Suprapubic skin (tissue), 4 donors: ENCODE data around the gene RPS6KB1. TPM values are rescaled to one million over a fixed set of nuclear protein-coding genes. Genes with fewer than 3 reads are reported as not detected.

ENCODE experiments used
- DNase-seq, 2 donors: peaks; one replicate each; pipeline ENCODE4 v3.0.0-alpha.2; 2019; ENCODE audit warnings: low spot score in 2 of 2
- H3K27ac ChIP-seq: fragments of 200-600 bp; sonication (generic); one replicate; pipeline ENCODE4 v1.5.1; 2019
- H3K27me3 ChIP-seq: fragments of 200-600 bp; sonication (generic); one replicate; pipeline ENCODE4 v1.5.1; 2019
- H3K36me3 ChIP-seq: fragments of 200-600 bp; sonication (generic); one replicate; pipeline ENCODE4 v1.5.1; 2019
- H3K4me1 ChIP-seq: fragments of 200-600 bp; sonication (generic); one replicate; pipeline ENCODE4 v1.5.1; 2019
- H3K4me3 ChIP-seq: fragments of 200-600 bp; sonication (generic); one replicate; pipeline ENCODE4 v1.5.1; 2019; ENCODE audit warnings: mild to moderate bottlenecking
- H3K9me3 ChIP-seq: fragments of 200-600 bp; sonication (generic); one replicate; pipeline ENCODE4 v1.5.1; 2019
- EP300 ChIP-seq: sonication (generic); formaldehyde crosslinking; IDR thresholded peaks from one replicate; pipeline ENCODE4 v1.6.1; 2017; ENCODE audit warnings: antibody characterized with exemption
- POLR2A ChIP-seq, 2 donors: fragments of 450-650 bp; IDR thresholded peaks; one replicate each; pipeline ENCODE4 v1.6.1; 2017; ENCODE audit warnings: antibody characterized with exemption in 2 of 2, mild to moderate bottlenecking in 2 of 2, moderate library complexity in 2 of 2
- POLR2AphosphoS5 ChIP-seq, 3 donors: sonication (generic); formaldehyde crosslinking; IDR thresholded peaks; one replicate each; pipeline ENCODE4 v1.6.1; 2017; ENCODE audit warnings: antibody characterized with exemption in 3 of 3
- WGBS: methylation state at CpG from one replicate; pipeline ENCODE4 v1.1.5; 2018; 5-methylcytosine and 5-hydroxymethylcytosine counted together
- total RNA-seq, 4 donors: library from RNA; depleted of rRNA; stranded (reverse); fragments of >200 nt; gene quantifications; one replicate each; pipeline ENCODE4 v1.1.0, GENCODE V29; 2016
- TF ChIP-seq, protein P1 (sequence below), 2 donors: fragments of 200-600 bp in 1 of 2; fragments of 450-650 bp in 1 of 2; sonication (generic) in 1 of 2; IDR thresholded peaks; one replicate each; pipeline ENCODE4 v1.5.1; 2016 to 2019; ENCODE audit warnings: antibody characterized with exemption in 2 of 2, mild to moderate bottlenecking in 1 of 2, moderate library complexity in 1 of 2

The RPS6KB1 gene
- total RNA-seq, 4 donors from 2014 or later, result 21.1 to 77.5 (median 28.4) TPM

DNA sequence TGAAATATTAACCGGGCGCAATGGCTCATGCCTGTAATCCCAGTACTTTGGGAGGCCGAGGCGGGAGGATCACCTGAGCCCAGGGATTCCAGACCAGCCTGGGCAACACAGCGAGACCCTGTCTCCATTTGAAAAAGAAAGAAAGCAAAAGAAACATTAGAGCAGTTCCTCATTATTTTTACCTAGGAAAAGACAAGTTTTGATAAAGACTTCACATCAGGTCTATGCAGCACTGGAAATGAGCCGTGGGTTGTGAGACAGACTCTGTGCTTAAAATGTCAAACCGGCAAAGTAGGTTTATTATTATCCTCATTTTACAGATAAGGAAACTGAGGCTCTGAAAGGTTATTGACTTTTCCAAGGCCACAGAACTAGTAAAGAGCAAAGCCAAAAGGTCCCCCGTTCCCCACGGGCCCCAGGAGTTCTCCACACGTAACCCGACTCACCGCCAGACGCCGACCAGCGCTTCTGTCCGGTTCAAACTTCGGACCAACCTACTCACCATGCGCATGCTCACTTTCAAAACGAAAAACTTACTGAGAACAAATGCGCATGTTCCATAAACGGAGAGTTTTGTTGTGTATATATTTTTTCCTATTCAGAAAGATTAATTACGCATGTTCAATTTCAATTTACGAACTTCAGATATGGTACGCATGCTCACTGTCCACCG lies 534 bp upstream of the RPS6KB1 start:
- Histone ChIP-seq H3K9me3 (no peaks in the 10 kb centered on the region), H3K4me1 (peaks cover 30% of the 10 kb centered on the region), H3K4me3 (peak overlapping the region; percentile 97), H3K36me3 (peaks cover 11% of the 10 kb centered on the region), H3K27me3 (no peaks in the 10 kb centered on the region), H3K27ac (peak overlapping the region; percentile 96)
- peak; percentile 34 to 85 for DNase-seq
- TF ChIP-seq POLR2A (IDR thresholded peaks at IDR 0.05) (no peak), EP300 (no peak), POLR2AphosphoS5 (IDR thresholded peaks at IDR 0.05) (no peak)
- TF ChIP-seq, protein P1, sequence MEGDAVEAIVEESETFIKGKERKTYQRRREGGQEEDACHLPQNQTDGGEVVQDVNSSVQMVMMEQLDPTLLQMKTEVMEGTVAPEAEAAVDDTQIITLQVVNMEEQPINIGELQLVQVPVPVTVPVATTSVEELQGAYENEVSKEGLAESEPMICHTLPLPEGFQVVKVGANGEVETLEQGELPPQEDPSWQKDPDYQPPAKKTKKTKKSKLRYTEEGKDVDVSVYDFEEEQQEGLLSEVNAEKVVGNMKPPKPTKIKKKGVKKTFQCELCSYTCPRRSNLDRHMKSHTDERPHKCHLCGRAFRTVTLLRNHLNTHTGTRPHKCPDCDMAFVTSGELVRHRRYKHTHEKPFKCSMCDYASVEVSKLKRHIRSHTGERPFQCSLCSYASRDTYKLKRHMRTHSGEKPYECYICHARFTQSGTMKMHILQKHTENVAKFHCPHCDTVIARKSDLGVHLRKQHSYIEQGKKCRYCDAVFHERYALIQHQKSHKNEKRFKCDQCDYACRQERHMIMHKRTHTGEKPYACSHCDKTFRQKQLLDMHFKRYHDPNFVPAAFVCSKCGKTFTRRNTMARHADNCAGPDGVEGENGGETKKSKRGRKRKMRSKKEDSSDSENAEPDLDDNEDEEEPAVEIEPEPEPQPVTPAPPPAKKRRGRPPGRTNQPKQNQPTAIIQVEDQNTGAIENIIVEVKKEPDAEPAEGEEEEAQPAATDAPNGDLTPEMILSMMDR (IDR thresholded peaks at IDR 0.05), result no peak
- WGBS, result 5% methylated on average over 25 of the region's 25 CpGs

DNA sequence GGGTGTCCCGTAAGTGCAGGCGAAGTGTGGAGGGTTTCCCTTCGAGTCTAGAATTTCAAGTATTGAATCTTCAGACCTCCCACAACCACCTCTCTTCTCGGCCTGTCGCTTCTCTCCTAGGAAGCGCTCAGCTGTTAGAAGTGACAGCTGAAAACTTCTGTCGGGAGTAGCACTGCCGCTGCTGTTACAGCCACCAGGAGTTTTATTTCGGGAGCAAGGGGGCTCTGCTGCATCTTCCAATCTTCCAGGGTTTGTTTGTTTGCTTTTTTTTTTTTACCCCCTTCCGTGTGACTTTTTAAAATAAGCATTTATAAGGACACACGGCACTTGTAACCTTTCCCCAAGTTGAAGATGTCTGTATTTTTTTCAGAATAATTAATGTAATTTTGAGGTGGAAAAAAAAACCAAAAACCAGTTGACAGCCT lies 767 bp downstream of the RPS6KB1 start:
- TF ChIP-seq POLR2A (IDR thresholded peaks at IDR 0.05) (no peak), POLR2AphosphoS5 (IDR thresholded peaks at IDR 0.05) (no peak), EP300 (no peak)
- TF ChIP-seq, protein P1 (IDR thresholded peaks at IDR 0.05), result no peak
- no peak for DNase-seq
- H3K9me3 ChIP-seq, result no peaks in the 10 kb centered on the region
- H3K27me3 ChIP-seq, result no peaks in the 10 kb centered on the region
- H3K36me3 ChIP-seq, result peaks cover 4% of the 10 kb centered on the region
- peak overlapping the region; percentile 97 for H3K4me3 ChIP-seq
- H3K27ac ChIP-seq, result peak overlapping the region; percentile 96
- H3K4me1 ChIP-seq, result peaks cover 37% of the 10 kb centered on the region
- WGBS, result 2% methylated on average over 8 of the region's 11 CpGs

DNA sequence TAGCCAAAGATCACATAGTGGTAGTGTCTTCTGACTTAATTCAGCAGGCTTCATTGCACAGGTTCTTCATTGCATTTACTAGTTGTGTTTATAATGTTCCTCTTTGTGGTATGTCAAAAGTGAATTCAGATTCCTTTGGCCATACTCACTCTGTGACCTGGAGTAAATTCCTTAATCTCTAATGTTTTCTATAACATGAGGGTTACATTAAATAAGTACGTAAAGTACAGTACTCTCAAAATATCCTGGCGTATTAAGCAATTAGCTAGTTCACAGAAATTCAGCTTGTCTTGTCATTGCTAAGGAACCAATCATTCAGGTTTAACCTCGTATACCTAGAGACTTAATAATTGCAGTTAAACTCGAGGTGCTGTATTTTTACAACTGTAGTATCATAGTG lies 4.2 kb downstream of the RPS6KB1 start:
- Histone ChIP-seq H3K4me1 (peaks cover 27% of the 10 kb centered on the region), H3K27ac (no peak overlapping the region), H3K9me3 (no peaks in the 10 kb centered on the region), H3K27me3 (no peaks in the 10 kb centered on the region), H3K36me3 (no peaks in the 10 kb centered on the region), H3K4me3 (no peak overlapping the region)
- TF ChIP-seq, protein P1 (IDR thresholded peaks at IDR 0.05), result no peak
- TF ChIP-seq POLR2AphosphoS5 (IDR thresholded peaks at IDR 0.05) (no peak), EP300 (no peak), POLR2A (IDR thresholded peaks at IDR 0.05) (no peak)
- 75% methylated on average over 4 of the region's 4 CpGs for WGBS
- DNase-seq, result no peak

DNA sequence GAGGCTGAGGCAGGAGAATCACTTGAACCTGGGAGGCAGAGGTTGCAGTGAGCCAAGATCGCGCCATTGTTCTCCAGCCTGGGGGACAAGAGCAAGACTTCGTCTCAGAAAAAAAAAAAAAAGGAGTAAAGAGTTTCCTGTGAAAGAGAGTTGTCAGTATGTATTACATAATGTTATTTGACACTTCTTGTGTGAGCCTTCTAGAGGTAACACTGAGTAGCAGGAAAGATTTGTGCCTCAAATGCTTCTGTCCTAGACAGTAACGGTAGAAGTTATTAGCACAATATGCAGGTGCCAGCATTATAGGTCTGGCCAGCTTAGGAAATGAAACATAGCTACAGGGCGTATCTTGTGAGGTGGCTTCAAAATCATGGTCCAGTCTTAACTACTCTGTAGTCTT lies 6.2 kb downstream of the RPS6KB1 start:
- WGBS, result 30% methylated on average over 5 of the region's 5 CpGs
- DNase-seq, result no peak
- H3K4me1 ChIP-seq, result peaks cover 19% of the 10 kb centered on the region

DNA sequence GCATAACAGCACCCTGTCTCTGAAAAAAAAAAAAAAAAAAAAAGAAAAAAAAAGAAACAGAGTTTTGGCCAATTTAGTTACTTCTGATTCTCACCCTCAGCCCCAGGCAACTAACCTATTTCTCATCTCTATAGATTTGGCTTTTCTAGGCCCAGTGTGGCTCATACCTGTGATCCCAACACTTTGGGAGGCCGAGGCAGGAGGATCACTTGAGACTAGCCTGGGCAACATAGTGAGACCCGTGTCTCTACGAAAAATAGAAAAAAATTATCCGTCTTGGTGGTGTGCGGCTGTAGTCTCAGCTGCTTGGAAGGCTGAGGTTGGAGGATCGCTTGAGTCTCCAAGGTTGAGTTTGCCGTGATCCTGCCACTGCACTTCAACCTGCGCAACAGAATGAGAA lies 8.7 kb downstream of the RPS6KB1 start:
- peaks cover 9% of the 10 kb centered on the region for H3K4me1 ChIP-seq
- TF ChIP-seq POLR2AphosphoS5 (IDR thresholded peaks at IDR 0.05), result no peak
- TF ChIP-seq, protein P1 (IDR thresholded peaks at IDR 0.05), result no peak
- no peak overlapping the region for H3K4me3 ChIP-seq
- WGBS, result 95% methylated on average over 8 of the region's 8 CpGs
- H3K9me3 ChIP-seq, result no peaks in the 10 kb centered on the region
- no peaks in the 10 kb centered on the region for H3K36me3 ChIP-seq
- H3K27ac ChIP-seq, result no peak overlapping the region
- no peak for DNase-seq
- no peaks in the 10 kb centered on the region for H3K27me3 ChIP-seq

More for the DNA sequence above, 6.2 kb downstream of the RPS6KB1 start:
- Histone ChIP-seq H3K27ac (no peak overlapping the region), H3K4me3 (no peak overlapping the region), H3K36me3 (no peaks in the 10 kb centered on the region), H3K27me3 (no peaks in the 10 kb centered on the region), H3K9me3 (no peaks in the 10 kb centered on the region)
- no peak for TF ChIP-seq EP300
- no peak for TF ChIP-seq POLR2AphosphoS5 (IDR thresholded peaks at IDR 0.05)
- TF ChIP-seq POLR2A (IDR thresholded peaks at IDR 0.05), result no peak
